HG03342 (cell line): ENCODE measurements around the gene PTGIS.

Source experiments
- ATAC-seq: cut with Tn5 transposase; IDR thresholded peaks from one replicate; pipeline ENCODE4 v1.9.1; 2021; ENCODE audit warnings: mild to moderate bottlenecking, moderate library complexity; ENCODE audit not compliant: unreplicated experiment

The PTGIS gene

GRCh38 chr20:49532285-49532946 lies 35.5 kb downstream of the PTGIS start:
- no peak for ATAC-seq

GRCh38 chr20:49529470-49529869 lies 38.5 kb downstream of the PTGIS start:
- no peak for ATAC-seq

- no peak for ATAC-seq
Measured at GRCh38 chr20:49526568-49526967, 41.4 kb downstream of the PTGIS start.

- no peak for ATAC-seq
Measured at GRCh38 chr20:49526056-49526455, 41.9 kb downstream of the PTGIS start.

DNA sequence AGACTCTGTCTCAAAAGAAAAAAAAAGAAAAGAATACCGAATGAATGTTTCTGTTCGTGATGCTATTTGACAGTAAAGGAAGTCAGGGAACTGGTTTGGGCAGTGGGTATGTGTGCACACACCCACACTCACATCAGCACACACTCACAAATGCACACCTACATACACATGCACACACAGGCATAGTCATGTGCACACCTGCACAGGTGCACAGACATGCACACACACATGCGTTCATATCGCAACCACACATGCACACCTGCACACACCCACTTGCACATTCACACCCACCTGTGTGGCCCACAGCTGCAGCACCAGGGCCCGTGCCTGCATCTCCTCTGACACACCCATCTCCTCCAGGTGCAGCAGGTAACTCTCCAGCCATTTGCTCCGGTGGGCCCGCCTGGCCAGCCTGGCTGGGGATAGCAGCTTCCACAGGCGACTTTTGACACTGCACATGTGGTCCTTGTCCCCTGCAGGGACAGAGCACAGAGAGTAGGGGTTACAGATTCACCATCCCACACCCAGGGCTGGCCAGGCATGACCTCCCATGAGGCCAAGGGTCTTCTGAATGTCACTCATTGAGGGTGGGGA lies 44.1 kb downstream of the PTGIS start:
- ATAC-seq: no peak

- ATAC-seq: no peak
Measured at GRCh38 chr20:49521356-49521755, 46.6 kb downstream of the PTGIS start.

DNA sequence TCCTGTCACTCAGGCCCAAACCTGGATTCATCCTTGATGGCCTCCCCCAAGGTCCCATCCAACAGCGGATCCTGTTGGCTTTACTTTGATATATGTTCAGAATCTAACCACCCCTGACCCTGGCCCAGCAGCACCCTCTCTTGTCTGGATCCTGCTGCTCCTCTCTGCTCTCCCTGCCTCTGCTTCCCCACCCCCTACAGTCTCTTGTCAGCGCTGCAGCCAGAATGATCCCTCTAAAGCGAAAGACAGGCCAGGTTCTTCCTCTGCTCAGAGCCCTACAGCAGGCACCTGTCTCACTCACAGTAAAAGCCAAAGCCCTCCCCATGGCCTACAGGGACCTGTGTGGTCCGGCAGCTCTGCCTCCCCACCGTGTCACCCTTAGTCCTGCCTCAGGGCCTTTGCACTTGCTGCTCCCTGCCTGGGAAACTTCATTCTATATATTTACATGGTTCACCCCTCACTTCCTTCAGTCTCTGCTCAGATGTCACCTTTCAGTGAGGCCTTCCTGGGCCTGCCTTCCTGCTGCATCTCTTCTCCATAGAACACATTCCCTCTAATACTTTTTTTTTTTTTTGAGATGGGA lies 48.1 kb downstream of the PTGIS start:
- no peak for ATAC-seq

DNA sequence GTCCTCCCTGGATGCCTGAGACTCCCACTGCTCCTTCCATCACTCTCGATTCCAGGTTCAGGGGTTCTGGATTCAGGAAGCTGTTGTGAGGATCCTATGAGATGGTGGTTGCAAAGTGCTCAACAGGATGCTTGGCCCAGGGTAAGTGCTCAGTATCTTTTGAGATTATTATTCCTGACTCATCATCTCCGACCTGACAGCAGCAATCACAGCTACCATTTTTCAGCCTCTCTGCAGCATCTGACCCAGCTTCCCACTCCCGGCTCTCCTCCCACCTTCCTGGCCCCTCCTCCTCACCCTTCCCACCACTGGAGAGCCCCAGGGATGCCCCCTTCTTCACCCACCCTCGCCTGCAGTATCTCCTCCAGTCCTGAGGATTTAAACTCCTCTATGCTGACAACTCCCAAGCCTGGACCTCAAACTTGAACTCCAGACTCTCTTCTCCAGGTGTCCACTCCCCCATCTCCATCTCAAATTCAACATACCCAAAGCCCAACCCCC lies 48.7 kb downstream of the PTGIS start:
- ATAC-seq: no peak

- ATAC-seq: no peak
Measured at GRCh38 chr20:49518576-49518975, 49.4 kb downstream of the PTGIS start.

GRCh38 chr20:49517805-49518100 lies 50.2 kb downstream of the PTGIS start:
- no peak for ATAC-seq

DNA sequence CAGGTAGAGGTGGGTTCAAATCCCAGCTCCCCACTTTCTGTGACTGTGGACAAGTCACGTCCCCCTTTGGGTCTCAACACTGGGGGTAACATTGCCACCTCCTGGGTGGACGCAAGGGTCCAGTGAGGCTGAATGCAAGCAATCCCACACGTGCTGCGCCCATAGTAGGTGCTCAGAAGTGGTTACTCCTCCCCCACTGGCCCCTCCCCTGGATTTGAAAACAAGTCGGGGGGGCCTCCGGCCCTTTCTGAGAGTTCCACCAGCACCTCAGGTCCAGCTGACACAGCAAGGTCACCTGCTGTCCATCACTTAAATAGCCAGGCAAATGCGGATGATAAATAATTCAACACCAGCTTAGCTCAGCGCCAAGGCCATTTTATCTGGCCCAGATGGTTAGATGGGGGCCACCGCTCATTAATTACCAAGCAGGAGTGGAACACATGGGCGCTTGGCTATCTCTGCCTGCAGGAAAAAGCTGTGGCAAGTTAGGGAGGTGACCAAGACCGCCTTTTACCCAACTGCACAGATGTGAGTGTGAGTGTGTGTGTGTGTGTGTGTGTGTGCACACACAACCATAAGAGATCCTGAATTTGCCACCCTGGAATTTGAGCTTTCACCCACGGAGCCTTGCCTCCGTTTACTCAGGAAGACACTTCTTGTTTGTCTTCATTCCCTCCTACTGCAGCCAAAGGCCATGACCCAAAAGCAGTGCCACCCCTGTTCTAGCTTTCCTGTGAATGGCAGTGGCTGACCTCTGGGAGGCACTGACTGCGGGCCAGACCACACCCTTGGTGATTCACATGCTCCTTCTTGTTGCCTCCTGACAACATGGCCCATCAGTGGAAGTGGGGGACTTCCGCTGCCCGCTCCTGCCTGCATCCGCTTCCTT lies 50.8 kb downstream of the PTGIS start:
- no peak for ATAC-seq

DNA sequence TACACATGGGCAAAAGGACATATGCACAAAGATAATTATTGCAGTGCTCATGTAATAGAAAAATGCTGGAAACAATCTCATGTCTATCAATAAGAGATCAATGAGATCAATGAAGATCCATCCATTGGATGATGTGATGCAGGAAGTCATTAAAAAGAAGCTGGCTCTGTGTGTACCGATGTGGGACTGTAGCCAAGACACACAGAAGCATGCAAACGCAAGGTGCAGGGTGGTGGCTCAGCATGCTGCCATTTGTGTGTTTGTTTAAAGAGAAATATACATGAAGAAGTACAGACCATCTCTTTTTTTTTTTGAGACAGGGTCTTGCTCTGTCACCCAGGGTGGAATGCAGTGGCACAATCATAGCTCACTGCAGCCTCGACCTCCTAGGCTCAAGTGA lies 52.4 kb downstream of the PTGIS start:
- no peak for ATAC-seq

DNA sequence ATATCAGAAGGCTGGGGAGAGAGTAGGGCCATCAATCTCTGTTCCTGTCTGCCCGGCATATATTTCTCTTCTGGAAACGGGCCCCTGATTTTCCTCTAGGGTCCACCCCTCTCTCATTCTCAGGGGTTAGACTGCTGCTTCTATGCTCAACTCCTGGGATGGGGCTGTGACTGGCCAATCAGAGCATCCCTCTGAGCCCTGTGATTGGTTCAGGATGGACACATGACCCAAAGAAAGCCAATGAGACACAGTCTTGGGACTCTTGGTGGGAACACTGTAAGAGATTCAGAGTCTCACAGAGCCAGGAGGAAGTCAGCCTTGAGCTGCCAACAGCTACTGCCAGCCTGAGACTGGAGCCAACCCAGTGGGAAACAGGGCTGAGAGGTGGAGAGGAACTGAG lies 54.4 kb downstream of the PTGIS start:
- no peak for ATAC-seq

DNA sequence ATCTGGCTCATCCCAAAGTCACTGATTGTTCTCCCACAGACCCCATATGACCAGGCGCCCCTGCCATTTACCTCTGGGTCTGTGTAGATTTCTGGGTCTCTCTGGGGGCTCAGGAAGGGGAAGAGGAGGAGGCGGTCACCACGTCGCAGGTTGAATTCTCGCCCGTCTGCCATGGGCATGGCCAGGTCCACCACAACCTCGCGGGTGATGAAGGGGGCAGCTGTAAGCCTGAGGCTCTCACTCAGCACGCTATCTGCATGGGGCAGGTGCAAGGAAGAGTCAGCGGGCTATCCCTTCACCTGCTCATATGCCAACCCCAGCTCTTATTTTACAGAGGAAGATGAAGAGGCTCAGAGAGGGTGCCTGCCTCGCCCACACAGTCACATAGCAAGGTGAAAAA lies 54.9 kb downstream of the PTGIS start:
- no peak for ATAC-seq

DNA sequence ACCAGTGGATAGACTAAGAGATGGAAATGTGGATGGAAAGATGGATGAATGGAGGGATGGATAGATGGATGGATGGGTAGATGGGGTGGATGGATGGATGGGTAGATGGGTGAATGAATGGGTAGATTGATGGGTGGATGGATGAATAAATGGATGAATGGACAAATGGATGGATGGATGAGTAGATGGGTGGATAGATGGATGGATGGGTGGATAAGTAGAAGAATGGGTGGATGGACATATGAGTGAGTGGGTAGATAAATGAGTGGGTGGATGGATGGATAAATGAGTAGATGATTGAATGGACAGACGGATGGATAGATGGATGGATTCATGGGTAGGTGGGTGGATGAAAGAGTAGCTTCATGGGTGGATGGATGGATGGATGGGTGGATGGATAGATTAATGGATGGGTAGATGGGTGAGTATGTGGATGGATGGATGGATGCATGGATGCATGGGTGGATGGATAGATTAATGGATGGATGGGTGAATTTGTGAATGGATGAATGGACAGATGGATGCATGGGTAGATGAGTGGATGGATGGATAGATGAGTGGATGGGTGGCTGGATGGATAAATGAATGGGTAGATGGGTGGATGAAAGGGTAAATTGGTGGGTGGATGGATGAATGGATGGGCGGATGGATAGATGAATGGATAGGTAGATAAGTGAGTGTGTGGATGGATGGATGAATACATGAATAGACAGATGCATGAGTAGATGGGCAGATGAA lies 56.0 kb downstream of the PTGIS start:
- no peak for ATAC-seq

GRCh38 chr20:49510562-49511122 lies 57.3 kb downstream of the PTGIS start:
- no peak for ATAC-seq

DNA sequence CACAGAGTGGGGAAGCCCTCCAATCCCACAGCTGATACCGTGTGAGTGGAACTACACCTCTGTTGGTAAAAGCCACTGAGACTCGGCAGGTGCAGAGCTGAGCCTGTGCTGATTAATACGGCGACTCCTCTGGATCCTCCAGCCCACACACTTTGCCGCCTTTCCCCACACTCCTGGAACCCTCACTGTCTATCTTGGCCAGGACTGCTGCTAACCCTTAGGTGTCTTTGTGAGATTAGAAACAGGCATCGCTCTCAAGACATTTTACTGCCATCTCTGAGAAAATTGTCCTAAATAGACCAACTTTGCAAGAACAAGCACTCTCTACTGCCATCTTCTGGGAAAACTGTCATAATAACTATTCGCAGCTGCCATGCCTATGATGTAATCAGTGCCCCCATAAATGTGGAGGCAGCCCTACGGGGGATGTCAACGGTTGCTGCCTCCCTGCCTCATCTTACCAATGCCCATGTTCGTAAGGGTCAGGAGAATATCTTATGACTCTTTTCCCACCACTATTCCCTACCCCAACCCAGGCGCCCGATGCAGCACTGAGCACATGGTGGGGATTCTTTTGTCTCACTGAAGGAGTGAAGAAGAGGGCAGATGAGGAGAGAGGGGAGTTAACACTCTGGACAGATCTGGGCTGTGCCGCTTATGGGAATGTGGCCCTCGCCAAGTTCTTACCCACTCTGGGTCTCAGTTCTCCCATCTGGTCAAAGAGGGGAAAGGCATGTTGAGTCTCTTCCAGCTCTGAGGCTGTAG lies 59.3 kb downstream of the PTGIS start:
- ATAC-seq: no peak

GRCh38 chr20:49507741-49508434 lies 60.0 kb downstream of the PTGIS start:
- ATAC-seq: no peak

GRCh38 chr20:49505518-49505917 lies 62.4 kb downstream of the PTGIS start:
- ATAC-seq: no peak
